SK-N-MC (cell line): ENCODE measurements around the gene LSM3.

Experiments
- EZH2 ChIP-seq: fragments of 200-600 bp; sonication (generic); IDR thresholded peaks from one replicate; pipeline ENCODE4 v1.6.1; 2017; ENCODE audit warnings: antibody characterized with exemption
- FOXP2 ChIP-seq: optimal IDR thresholded peaks from 2 replicates; pipeline ENCODE3; 2011; ENCODE audit warnings: mild to moderate bottlenecking, moderate library complexity; ENCODE audit not compliant: insufficient read depth; ENCODE audit errors: extremely low read length, control extremely low read depth
- POLR2AphosphoS5 ChIP-seq: IDR thresholded peaks from 2 replicates; pipeline ENCODE4 v1.6.1; 2012; ENCODE audit warnings: mild to moderate bottlenecking, low read depth, low read length, borderline replicate concordance

GRCh38 chr3:14152963-14153355 is 25.7 kb upstream of the LSM3 start:
- TF ChIP-seq EZH2: no peak
- no peak for TF ChIP-seq POLR2AphosphoS5
- no peak for TF ChIP-seq FOXP2
